HepG2 (cell line): ENCODE measurements around the gene FAM53B. TPM values are rescaled to one million over a fixed set of nuclear protein-coding genes. Genes with fewer than 3 reads are reported as not detected.
A peak's percentile ranks its signal among the peaks of the same experiment; 100 is the strongest.

Experiments used
- FOXK1 ChIP-seq: sonication (generic); formaldehyde crosslinking; IDR thresholded peaks from 2 replicates; pipeline ENCODE4 v1.4.0; 2020; ENCODE audit warnings: low read depth, missing genetic modification reagents, borderline replicate concordance
- MXI1 ChIP-seq: IDR thresholded peaks from 3 replicates; pipeline ENCODE4 v1.6.1; 2012; ENCODE audit warnings: low read depth, low read length, inconsistent platforms, borderline replicate concordance
- PHF8 ChIP-seq: sonication (generic); formaldehyde crosslinking; IDR thresholded peaks from 2 replicates; pipeline ENCODE4 v1.5.0; 2020; ENCODE audit warnings: missing genetic modification reagents
- RELA ChIP-seq: sonication (generic); formaldehyde crosslinking; IDR thresholded peaks from 2 replicates; pipeline ENCODE4 v1.4.0; 2020; ENCODE audit warnings: missing genetic modification reagents
- SALL2 ChIP-seq: sonication (generic); formaldehyde crosslinking; IDR thresholded peaks from 2 replicates; pipeline ENCODE4 v1.8.1; 2023; ENCODE audit warnings: mild to moderate bottlenecking, missing genetic modification reagents, inconsistent platforms
- ZIK1 ChIP-seq: sonication (generic); formaldehyde crosslinking; IDR thresholded peaks from 2 replicates; pipeline ENCODE4 v1.5.0; 2020; ENCODE audit warnings: mild to moderate bottlenecking, low read depth, missing genetic modification reagents, borderline replicate concordance
- ZKSCAN1 ChIP-seq: fragments of 150-350 bp; IDR thresholded peaks from 2 replicates; pipeline ENCODE4 v1.6.1; 2014; ENCODE audit warnings: low read length
- ZNF235 ChIP-seq: sonication (generic); formaldehyde crosslinking; IDR thresholded peaks from 2 replicates; pipeline ENCODE4 v1.8.1; 2023; ENCODE audit warnings: mild to moderate bottlenecking, missing genetic modification reagents, borderline replicate concordance
- ZNF326 ChIP-seq: sonication (generic); formaldehyde crosslinking; IDR thresholded peaks from 2 replicates; pipeline ENCODE4 v1.4.0; 2020; ENCODE audit warnings: missing genetic modification reagents, borderline replicate concordance
- ZNF382 ChIP-seq: sonication (generic); formaldehyde crosslinking; IDR thresholded peaks from 2 replicates; pipeline ENCODE4 v1.5.0; 2020; ENCODE audit warnings: missing genetic modification reagents, mild to moderate bottlenecking, borderline replicate concordance
- ZNF432 ChIP-seq: sonication (generic); formaldehyde crosslinking; IDR thresholded peaks from 2 replicates; pipeline ENCODE4 v1.5.0; 2020; ENCODE audit warnings: missing genetic modification reagents, mild to moderate bottlenecking, borderline replicate concordance
- ZNF558 ChIP-seq: sonication (generic); formaldehyde crosslinking; IDR thresholded peaks from 2 replicates; pipeline ENCODE4 v1.9.0; 2022; ENCODE audit warnings: mild to moderate bottlenecking, missing genetic modification reagents, borderline replicate concordance
- ZNF781 ChIP-seq: sonication (generic); formaldehyde crosslinking; IDR thresholded peaks from 2 replicates; pipeline ENCODE4 v1.5.1; 2020; ENCODE audit warnings: borderline replicate concordance, mild to moderate bottlenecking, missing genetic modification reagents; ENCODE audit errors: not compliant biosample characterization
- ZNF782 ChIP-seq: sonication (generic); formaldehyde crosslinking; IDR thresholded peaks from 2 replicates; pipeline ENCODE4 v1.4.0; 2020; ENCODE audit warnings: missing genetic modification reagents, mild to moderate bottlenecking, borderline replicate concordance
- polyA plus RNA-seq, 8 experiments: library from polyadenylated mRNA; depleted of rRNA in 3 of 8; stranded (reverse) in 7 of 8; unstranded in 1 of 8; fragments of >200 nt; fragmentation: Illumina TruSeq in 4 of 8; extraction: Trizol in 4 of 8; gene quantifications; 2 replicates each; pipeline versions ENCODE4 v1.2.1 to v1.2.3, GENCODE V29; 2011 to 2016; ENCODE audit warnings: low read depth in 4 of 8, missing spikeins in 1 of 8, mixed read lengths in 1 of 8; ENCODE audit not compliant: insufficient read depth in 1 of 8
- total RNA-seq, 5 experiments: library from RNA; depleted of rRNA; stranded (reverse); fragments of >200 nt; fragmentation: Illumina TruSeq; extraction: Trizol; gene quantifications; 2 replicates each; pipeline ENCODE4 v1.2.3, GENCODE V29; 2016; ENCODE audit warnings: low read depth in 1 of 5
- TF ChIP-seq, protein P1 (sequence below): sonication (generic); formaldehyde crosslinking; IDR thresholded peaks from 2 replicates; pipeline ENCODE4 v1.4.0; 2020; ENCODE audit warnings: mild to moderate bottlenecking, missing genetic modification reagents
- TF ChIP-seq, protein P2 (sequence below): sonication (generic); formaldehyde crosslinking; IDR thresholded peaks from 2 replicates; pipeline ENCODE4 v1.8.1; 2023; ENCODE audit warnings: mild to moderate bottlenecking, inconsistent platforms, moderate library complexity, missing genetic modification reagents, borderline replicate concordance
- TF ChIP-seq, protein P3 (sequence below): sonication (generic); formaldehyde crosslinking; IDR thresholded peaks from 2 replicates; pipeline ENCODE4 v1.8.1; 2023; ENCODE audit warnings: mild to moderate bottlenecking, moderate library complexity, missing genetic modification reagents

Gene FAM53B
- total and polyA plus RNA-seq, 2 of the 13 experiments (the other 11 are each of a cell fraction or from before 2014, with no cell fraction given): 6.4 to 19.3 TPM

- TF ChIP-seq, protein P1, sequence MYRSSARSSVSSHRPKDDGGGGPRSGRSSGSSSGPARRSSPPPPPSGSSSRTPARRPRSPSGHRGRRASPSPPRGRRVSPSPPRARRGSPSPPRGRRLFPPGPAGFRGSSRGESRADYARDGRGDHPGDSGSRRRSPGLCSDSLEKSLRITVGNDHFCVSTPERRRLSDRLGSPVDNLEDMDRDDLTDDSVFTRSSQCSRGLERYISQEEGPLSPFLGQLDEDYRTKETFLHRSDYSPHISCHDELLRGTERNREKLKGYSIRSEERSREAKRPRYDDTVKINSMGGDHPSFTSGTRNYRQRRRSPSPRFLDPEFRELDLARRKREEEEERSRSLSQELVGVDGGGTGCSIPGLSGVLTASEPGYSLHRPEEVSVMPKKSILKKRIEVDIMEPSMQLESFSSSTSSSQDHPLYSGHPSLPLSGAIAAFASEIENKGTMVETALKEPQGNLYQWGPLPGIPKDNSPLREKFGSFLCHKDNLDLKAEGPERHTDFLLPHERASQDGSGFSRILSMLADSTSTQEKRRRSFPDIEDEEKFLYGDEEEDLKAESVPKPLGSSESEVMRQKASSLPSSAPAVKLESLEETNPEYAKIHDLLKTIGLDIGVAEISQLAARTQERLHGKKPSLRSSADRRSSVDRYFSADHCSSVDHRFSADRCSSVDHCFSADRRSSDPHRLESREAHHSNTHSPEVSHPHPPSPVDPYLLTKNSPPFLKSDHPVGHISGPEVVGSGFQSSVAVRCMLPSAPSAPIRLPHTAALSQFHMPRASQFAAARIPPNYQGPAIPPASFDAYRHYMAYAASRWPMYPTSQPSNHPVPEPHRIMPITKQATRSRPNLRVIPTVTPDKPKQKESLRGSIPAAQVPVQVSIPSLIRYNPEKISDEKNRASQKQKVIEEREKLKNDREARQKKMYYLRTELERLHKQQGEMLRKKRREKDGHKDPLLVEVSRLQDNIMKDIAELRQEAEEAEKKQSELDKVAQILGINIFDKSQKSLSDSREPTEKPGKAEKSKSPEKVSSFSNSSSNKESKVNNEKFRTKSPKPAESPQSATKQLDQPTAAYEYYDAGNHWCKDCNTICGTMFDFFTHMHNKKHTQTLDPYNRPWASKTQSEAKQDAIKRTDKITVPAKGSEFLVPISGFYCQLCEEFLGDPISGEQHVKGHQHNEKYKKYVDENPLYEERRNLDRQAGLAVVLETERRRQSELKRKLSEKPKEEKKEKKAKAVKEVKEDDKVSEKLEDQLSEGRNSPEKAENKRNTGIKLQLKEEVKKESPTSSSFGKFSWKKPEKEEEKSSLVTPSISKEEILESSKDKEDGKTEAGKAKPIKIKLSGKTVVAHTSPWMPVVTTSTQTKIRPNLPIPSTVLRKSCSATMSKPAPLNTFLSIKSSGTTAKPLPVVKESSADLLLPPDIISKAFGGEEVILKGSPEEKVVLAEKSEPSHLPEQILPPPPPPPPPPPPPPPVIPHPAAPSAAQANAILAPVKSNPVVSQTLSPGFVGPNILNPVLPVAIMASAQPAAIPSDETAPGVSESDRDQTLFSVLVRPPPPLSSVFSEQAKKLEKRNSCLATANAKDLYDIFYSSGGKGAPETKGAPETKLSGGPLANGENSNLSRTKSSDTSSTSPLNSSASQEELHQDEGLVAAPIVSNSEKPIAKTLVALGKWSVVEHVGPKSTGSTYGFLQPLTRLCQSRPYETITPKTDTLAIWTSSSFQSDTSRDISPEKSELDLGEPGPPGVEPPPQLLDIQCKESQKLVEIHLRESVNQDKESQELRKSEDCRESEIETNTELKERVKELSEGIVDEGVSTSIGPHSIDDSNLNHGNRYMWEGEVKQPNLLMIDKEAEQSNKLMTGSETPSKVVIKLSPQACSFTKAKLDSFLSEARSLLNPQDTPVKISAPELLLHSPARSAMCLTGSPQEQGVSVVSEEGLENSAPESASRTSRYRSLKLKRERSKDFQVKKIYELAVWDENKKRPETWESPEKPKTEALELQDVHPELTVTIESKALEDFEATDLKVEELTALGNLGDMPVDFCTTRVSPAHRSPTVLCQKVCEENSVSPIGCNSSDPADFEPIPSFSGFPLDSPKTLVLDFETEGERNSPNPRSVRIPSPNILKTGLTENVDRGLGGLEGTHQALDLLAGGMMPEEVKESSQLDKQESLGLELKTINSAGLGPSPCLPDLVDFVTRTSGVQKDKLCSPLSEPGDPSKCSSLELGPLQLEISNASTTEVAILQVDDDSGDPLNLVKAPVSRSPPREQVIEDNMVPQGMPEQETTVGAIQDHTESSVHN: no peak
- TF ChIP-seq ZNF781 (CRISPR knock-in tag) (no peak), MXI1 (no peak), ZNF782 (CRISPR knock-in tag) (no peak), FOXK1 (CRISPR knock-in tag) (no peak), ZNF326 (CRISPR knock-in tag) (no peak), ZNF235 (CRISPR knock-in tag) (no peak), RELA (CRISPR knock-in tag) (0 out of 2 replicates have a peak, but pooled peaks have one; percentile 15), ZIK1 (no peak), ZKSCAN1 (no peak), ZNF558 (CRISPR knock-in tag) (no peak; the same call in 1 of the 2 replicates), SALL2 (CRISPR knock-in tag) (no peak), ZNF382 (CRISPR knock-in tag) (no peak), PHF8 (CRISPR knock-in tag) (peak; percentile 77), ZNF432 (CRISPR knock-in tag) (no peak)
- TF ChIP-seq, protein P2, sequence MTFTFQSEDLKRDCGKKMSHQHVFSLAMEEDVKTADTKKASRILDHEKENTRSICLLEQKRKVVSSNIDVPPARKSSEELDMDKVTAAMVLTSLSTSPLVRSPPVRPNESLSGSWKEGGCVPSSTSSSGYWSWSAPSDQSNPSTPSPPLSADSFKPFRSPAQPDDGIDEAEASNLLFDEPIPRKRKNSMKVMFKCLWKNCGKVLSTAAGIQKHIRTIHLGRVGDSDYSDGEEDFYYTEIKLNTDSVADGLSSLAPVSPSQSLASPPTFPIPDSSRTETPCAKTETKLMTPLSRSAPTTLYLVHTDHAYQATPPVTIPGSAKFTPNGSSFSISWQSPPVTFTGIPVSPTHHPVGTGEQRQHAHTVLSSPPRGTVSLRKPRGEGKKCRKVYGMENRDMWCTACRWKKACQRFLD: no peak
- TF ChIP-seq, protein P3, sequence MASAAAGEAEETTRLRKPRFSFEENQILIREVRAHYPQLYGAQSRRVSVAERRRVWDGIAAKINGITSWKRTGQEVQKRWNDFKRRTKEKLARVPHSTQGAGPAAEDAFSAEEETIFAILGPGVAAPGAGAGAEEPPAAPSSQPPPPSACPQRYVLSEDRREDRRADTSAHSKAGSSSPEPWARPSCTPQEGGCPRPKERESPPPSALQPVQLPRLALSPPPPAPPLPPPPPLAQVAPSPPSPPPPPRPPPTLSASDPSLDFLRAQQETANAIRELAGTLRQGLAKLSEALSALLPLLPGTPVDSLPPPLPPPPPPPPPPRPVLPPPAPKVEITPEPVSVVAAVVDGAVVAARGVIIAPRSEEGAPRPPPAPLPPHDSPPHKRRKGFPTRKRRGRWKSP: no peak
Observed at GRCh38 chr10:124605856-124606812, 138.0 kb downstream of the FAM53B start (continued).
